Fibroblast of pulmonary artery (primary cell): ENCODE measurements around the gene POLD2.

ENCODE experiments used
- DNase-seq: peaks from one replicate; pipeline ENCODE4 v3.0.0-alpha.2; 2010; ENCODE audit warnings: low read depth
- H3K4me3 ChIP-seq: replicated peaks from 2 replicates; pipeline ENCODE4 v1.5.1; 2011; ENCODE audit warnings: low read depth, mild to moderate bottlenecking, control low read depth, low read length, moderate library complexity
- CTCF ChIP-seq: IDR thresholded peaks from 2 replicates; pipeline ENCODE4 v1.5.1; 2011; ENCODE audit warnings: mild to moderate bottlenecking, control low read depth, low read length, inconsistent platforms; ENCODE audit errors: missing control alignments

The POLD2 gene

DNA sequence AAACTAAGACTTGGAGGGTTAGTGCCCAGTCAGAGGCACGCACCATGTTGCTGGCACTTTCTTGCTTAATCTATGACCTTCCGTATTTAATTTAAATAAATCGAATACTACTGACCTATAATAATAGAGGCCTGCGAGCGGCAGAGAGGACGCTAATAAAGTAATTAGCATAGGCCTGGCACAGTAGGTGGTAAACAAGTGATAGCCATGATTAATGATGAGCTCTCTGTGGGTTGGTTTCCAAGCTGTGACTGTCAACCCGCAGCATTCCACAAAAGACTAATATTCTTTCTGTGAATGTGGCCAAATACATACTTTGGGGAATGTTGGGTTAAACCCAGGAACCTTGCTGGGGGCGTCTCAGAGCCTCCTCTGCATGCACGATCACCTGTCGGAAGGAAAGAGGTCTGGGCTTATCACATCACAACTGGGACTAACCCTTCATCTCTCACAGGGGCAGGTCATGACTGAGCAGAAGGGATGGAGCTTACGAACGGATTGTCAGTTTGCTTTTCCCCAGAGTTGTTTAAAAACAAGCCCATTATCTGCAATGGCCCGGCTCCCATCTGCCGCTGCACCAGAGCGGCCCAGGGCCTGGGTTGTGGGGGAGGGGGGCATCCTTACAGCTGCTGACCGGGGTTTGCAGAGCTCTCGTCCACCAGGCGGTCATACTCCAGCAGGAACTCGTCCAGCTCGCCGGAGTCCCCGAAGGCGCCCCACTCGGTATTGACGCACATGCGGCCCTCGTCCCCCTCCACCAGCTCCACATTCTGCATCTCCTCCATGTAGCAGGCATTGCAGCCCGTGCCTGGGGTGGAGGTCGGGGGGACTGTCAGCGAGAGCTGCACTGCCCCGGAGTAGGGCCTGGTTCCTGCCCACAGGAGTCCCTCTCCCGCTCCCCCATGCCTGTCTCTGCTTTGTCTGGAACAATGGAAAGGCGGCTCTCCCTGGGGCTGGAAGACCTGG, 24.0 kb upstream of the POLD2 start:
- no peak overlapping the region for H3K4me3 ChIP-seq
- no peak for DNase-seq
- TF ChIP-seq CTCF, result no peak

GRCh38 chr7:44145969-44146911, 22.9 kb upstream of the POLD2 start:
- no peak for TF ChIP-seq CTCF
- DNase-seq, result peak; percentile 59
- peak overlapping the region; percentile 42 for H3K4me3 ChIP-seq

GRCh38 chr7:44145479-44145968, 22.2 kb upstream of the POLD2 start:
- TF ChIP-seq CTCF, result no peak
- DNase-seq, result no peak
- H3K4me3 ChIP-seq, result peak overlapping the region; percentile 42

- no peak for TF ChIP-seq CTCF
- DNase-seq, result no peak
- no peak overlapping the region for H3K4me3 ChIP-seq
These were observed 21.7 kb upstream of the POLD2 start for GRCh38 chr7:44144968-44145478.

- TF ChIP-seq CTCF, result no peak
- no peak overlapping the region for H3K4me3 ChIP-seq
- no peak for DNase-seq
These were observed 21.1 kb upstream of the POLD2 start for GRCh38 chr7:44144426-44144967.

DNA sequence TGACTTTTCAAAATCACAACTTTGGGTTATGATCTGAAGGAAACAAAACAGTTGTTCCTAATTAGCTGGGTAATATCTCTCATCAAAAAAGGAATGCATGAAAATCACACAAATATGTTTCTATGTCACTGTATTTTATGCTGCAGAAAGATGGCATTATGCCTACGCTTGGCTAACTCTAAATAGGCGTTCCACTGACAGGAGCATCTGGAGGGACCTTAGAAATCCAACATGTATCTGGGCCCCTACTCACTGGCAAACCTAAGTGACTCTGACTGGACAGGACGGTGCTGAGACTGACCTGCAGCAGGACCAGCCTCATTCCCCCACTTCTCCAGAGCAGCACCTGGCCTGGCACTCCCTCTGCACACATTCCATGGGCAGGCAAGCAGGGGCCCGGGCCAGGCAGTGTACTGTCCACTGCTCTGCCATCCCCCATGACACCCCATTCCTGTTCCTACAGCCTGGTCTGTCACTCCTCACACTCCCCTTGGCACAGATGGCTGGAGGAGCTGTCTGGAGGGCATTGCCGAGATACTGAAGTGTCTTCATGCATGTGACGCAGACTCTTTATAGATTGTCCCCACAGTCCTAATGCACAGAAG, 20.4 kb upstream of the POLD2 start:
- H3K4me3 ChIP-seq, result no peak overlapping the region
- no peak for TF ChIP-seq CTCF
- no peak for DNase-seq
